Measurements from ENCODE around the gene FMNL2.
A peak's percentile ranks its signal among the peaks of the same experiment; 100 is the strongest.

Gene FMNL2

DNA sequence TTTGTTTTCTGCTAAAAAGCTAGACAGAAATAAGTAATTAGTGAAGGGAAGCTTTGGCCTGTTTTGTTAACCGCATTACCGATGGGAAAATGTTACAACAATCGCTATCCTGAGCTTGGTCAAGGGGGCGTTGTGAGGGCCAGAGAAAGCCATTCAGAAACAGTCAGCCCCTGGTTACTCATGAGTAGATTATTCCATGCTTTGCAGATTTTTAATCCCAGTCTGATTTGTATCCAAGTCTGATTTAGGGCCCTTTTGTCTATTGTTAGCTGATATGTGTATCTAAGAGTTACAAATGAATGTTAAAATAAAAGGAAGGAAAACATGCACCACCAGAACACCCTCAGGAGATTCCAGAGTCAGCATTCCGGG lies 283.2 kb downstream of the FMNL2 start:
- DNase-seq (ENCODE audit: low read depth), result no peak

GRCh38 chr2:152620208-152620607 lies 285.2 kb downstream of the FMNL2 start:
- peak; percentile 40 for DNase-seq (ENCODE audit: low read depth)

DNA sequence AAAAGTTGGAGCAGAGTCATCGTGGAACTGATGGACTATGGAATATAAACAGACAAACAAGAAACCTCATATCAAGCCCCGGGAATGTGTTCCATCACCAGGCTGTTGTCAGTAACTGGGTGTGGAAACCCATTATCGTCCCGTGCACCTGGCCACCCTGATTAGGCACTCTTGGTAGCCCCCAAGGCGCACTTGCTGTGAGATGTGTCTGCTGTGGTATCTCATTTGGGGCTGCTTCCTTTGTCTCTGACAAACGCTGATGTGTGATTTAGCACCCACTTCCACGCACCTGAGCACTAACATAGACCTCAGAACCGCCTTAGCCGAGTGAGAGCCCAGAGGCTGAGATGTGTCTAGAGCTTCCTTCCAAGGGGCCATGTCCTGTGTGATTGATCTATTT lies 286.0 kb downstream of the FMNL2 start:
- no peak for DNase-seq (ENCODE audit: low read depth)

DNA sequence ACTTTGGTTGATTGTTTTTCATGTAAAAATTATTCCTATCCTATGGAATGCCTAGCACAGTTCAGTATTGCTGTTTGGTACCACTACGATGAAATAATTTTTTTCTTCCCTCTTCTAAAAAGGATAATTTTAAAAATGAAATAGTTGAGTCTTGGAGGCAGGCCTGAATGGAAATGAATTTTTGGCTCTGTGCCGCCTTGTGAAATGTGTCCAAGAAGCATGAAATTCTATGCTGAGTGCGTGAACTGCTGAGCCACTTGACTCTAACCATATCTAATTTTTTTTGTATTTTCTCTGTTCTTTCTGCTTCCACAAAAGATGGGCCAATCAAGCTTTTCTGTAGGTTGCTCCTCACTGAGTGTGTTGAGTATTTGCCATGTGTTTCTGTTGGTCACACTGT lies 287.2 kb downstream of the FMNL2 start:
- DNase-seq (ENCODE audit: low read depth), result no peak

- no peak for DNase-seq (ENCODE audit: low read depth)
These were observed 288.2 kb downstream of the FMNL2 start for GRCh38 chr2:152623076-152623740.

DNA sequence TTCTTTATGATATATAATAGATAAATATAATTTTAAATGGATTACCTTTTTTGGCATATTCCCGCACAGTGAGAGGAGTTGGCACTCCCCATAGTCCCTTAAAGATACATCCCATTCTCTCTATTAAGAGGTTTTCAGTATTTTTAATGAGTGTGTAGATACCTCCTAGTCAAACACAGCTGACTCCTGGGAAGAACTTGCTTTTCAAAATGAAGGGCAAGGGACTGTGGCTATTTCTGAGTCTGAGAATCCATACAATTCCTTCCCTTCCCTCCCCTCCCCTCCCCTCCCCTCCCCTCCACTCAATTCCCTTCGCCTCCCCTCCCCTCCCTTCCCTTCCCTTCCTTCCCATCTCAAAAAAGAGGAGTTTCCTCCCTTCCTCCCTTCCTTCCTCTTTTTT lies 288.8 kb downstream of the FMNL2 start:
- no peak for DNase-seq (ENCODE audit: low read depth)

DNA sequence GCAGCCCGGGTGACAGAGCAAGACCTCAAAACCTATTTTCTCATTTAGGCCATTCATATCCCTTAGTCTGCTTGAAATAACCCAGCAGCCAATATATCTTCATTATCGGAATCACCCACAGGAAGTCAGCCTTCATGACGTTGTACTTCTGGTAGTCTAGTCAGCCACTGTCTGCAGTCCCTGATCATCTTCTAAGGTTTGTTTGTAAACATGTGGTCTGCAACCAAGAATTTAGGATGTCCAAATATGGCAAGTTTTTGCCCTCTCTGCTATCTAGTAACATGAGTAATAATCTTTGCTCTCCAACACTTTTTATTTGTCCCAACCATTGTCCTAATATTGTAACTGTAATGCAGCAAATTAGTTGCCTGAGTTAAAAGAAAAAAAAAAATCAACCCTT lies 289.8 kb downstream of the FMNL2 start:
- no peak for DNase-seq (ENCODE audit: low read depth)

DNA sequence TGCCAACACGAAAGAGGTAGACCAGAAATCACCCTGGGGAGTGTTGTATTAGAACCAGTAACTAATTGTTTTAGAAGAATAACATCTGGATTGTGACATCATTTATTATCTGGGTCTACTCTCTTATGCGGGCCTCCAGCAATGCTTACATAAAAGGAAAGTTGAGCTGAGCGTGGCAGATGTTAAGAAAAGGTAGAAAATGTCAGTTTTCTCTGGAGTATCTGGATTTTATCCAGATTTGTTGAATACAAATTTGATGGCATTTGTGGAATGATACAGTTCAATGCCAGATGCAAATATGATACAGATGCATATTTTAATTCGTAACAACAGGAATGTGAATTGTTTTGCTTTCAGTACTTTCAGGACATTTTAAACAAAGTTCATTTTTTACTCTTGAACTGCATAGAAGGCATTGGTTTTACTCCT lies 292.0 kb downstream of the FMNL2 start:
- DNase-seq (ENCODE audit: low read depth), result peak; percentile 32

- DNase-seq (ENCODE audit: low read depth), result peak; percentile 53
These were observed 292.5 kb downstream of the FMNL2 start for GRCh38 chr2:152627351-152627957.

- DNase-seq (ENCODE audit: low read depth), result no peak
These were observed 294.2 kb downstream of the FMNL2 start for GRCh38 chr2:152629202-152629601.

GRCh38 chr2:152630466-152630865 lies 295.5 kb downstream of the FMNL2 start:
- DNase-seq (ENCODE audit: low read depth), result no peak

GRCh38 chr2:152632736-152633135 lies 297.8 kb downstream of the FMNL2 start:
- DNase-seq (ENCODE audit: low read depth), result no peak

- no peak for DNase-seq (ENCODE audit: low read depth)
These were observed 300.8 kb downstream of the FMNL2 start for GRCh38 chr2:152635635-152636298.

GRCh38 chr2:152637251-152637650 lies 302.3 kb downstream of the FMNL2 start:
- no peak for DNase-seq (ENCODE audit: low read depth)

- DNase-seq (ENCODE audit: low read depth), result no peak
These were observed 303.1 kb downstream of the FMNL2 start for GRCh38 chr2:152638056-152638455.

- no peak for DNase-seq (ENCODE audit: low read depth)
These were observed 303.6 kb downstream of the FMNL2 start for GRCh38 chr2:152638590-152638989.

GRCh38 chr2:152644189-152644873 lies 309.4 kb downstream of the FMNL2 start:
- DNase-seq (ENCODE audit: low read depth), result no peak

DNA sequence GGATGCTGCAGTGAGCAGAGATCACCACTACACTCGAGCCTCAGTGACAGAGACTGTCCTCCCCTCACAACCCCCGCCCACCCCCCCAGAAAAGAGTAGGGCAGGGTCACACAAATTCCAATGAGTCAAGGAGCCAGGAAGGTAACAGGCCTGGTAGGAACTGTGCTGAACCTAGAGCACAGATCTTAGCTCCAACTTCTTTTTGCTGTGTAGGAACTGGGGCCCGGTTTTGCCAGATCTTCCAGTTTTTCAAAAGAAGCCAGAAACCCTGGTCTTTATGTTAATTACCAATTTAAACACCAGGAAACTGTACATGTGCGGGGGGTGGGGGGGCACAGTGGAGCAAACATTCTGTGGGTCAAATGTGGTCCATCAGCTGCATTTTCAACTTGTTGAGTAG lies 311.3 kb downstream of the FMNL2 start:
- DNase-seq (ENCODE audit: low read depth), result no peak

DNA sequence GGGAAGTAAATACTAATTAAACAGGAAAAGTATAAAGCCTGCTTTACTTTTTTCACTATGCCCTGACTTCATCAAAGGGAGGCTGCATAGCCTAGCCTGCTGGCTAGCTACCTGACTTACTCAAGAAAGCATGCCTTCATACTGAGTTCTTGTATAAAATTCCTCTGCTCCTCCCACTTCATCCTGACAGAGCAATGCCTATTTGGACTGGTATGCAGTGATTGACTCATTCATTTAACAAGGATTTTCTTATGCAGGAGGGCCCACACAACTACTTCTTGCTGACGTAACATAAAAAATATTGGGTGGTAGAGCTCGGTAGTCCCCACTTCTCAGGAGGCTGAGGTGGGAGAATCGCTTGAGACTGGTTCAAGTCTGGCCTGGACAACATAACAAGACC lies 311.8 kb downstream of the FMNL2 start:
- DNase-seq (ENCODE audit: low read depth), result peak; percentile 78

DNA sequence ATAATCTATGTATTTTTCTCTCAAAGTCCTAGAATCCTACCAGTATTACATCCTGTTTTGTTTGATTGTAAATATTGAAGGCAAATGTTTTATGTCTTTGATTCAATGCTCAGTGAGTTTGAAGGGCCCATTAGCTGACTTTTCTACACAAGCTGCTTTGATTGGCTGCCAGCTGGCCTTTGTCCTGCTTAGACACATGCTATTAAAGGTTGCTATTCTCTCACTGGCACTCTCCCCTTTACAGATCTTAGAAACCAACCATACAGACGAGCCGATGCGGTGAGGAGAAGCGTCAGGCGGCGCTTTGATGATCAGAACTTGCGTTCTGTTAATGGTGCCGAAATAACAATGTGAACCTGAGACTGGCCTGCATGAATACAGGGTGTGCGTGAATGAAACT lies 312.6 kb downstream of the FMNL2 start:
- peak; percentile 23 for DNase-seq (ENCODE audit: low read depth)

DNA sequence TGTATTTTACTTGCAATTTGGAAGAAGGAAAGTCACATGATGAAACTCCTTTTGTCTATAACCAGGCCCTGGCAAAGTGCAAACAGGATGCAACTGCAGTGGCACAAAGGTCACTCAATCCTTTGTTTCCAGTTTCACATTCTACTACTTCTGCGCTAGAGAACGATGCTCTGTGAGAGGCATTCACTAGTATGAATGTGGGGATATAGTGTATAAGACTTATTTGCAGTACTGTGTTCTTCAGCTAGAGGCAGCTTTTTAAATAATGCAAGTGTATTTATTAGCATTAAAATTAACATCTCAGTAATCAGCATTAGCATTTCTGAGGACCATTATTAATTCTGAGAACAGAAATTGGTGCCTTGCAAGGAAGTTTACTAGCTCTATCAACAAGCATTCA lies 313.4 kb downstream of the FMNL2 start:
- no peak for DNase-seq (ENCODE audit: low read depth)

DNA sequence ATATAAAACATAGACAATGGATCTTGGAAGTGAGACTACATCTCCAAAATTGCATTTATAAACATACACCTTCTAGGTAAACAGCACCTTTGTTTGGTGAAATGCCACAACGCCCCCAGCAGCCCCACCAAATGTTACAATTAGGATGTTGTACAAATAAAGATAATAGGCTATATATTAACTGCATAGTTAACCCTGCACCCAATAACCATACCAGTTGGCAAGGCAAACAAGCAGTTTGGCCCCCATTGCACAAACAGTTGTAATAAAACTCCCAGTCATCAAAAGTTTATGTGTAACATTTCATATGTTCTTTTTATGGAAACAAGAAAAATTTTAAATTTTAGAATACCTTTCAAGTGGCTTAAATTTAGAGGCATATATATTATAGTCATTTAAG lies 315.0 kb downstream of the FMNL2 start:
- DNase-seq (ENCODE audit: low read depth), result no peak

GRCh38 chr2:152650768-152651371 lies 315.9 kb downstream of the FMNL2 start:
- DNase-seq (ENCODE audit: low read depth), result no peak
